HepG2 (cell line): ENCODE results near the gene FFAR1. TPM values are rescaled to one million over a fixed set of nuclear protein-coding genes. Genes with fewer than 3 reads are reported as not detected.

Source experiments
- ATAC-seq: fragments of 200-7000 bp; cut with Tn5 transposase; 3 replicates; pipeline ENCODE4 v1.9.1; 2020; ENCODE audit warnings: mild to moderate bottlenecking, moderate library complexity
- BruUV-seq: library from RNA; stranded (reverse); fragments of 400-500 nt; replicated peaks from 2 replicates; lab custom pipeline; 2021; lab: Mats Ljungman, UMichigan
- CTCF ChIA-PET: fragments of 300-600 bp; formaldehyde crosslinking; extraction: SDS; loops from one replicate; lab custom pipeline; 2021; ENCODE audit warnings: low total read pairs, inconsistent platforms, low intra/inter-chr PET ratio; lab: Yijun Ruan, JAX
- POLR2A ChIA-PET: fragments of 350-600 bp; sonication (Branson Sonifier 250); formaldehyde crosslinking; loops from one replicate; lab custom pipeline; 2020; ENCODE audit warnings: antibody characterized with exemption, inconsistent platforms; lab: Yijun Ruan, JAX
- DNase-seq: peaks from one replicate; pipeline ENCODE4 v3.0.0-alpha.2; 2015; ENCODE audit warnings: low spot score
- FAIRE-seq: peaks from 3 replicates; lab custom pipeline; 2011; peaks lifted over from hg19 to GRCh38; lab: Jason Lieb, UNC
- H2AFZ ChIP-seq: one replicate; pipeline ENCODE4 v1.6.1; 2011; ENCODE audit warnings: low read length, inconsistent platforms
- H3K27ac ChIP-seq: fragments of 300-600 bp; 3 replicates; pipeline ENCODE4 v1.8.0; 2011; ENCODE audit warnings: mixed run types, mild to moderate bottlenecking, mixed read lengths, low read length, inconsistent platforms; ENCODE audit not compliant: insufficient read depth; ENCODE audit errors: extremely low read length
- H3K27me3 ChIP-seq, 2 experiments: fragments of 200-600 bp in 1 of 2; 2 replicates in 1 of 2; 3 replicates in 1 of 2; pipeline versions ENCODE4 v1.6.0 to v1.8.0; 2011; ENCODE audit warnings: low read length in 2 of 2, mild to moderate bottlenecking in 2 of 2, moderate library complexity in 2 of 2, inconsistent platforms in 1 of 2; ENCODE audit not compliant: insufficient read depth in 2 of 2, control insufficient read depth in 1 of 2
- H3K36me3 ChIP-seq, 2 experiments: fragments of 200-600 bp in 1 of 2; replicated peaks in 1 of 2; 2 replicates in 1 of 2; 3 replicates in 1 of 2; pipeline versions ENCODE4 v1.5.1 to v1.8.0; 2011; ENCODE audit warnings: low read length in 2 of 2, inconsistent platforms in 1 of 2; ENCODE audit not compliant: insufficient read depth in 2 of 2, control insufficient read depth in 1 of 2
- H3K4me1 ChIP-seq: 2 replicates; pipeline ENCODE4 v1.5.1; 2012; ENCODE audit warnings: low read length, inconsistent platforms; ENCODE audit not compliant: insufficient read depth
- H3K4me2 ChIP-seq: 2 replicates; pipeline ENCODE4 v1.6.0; 2011; ENCODE audit warnings: low read depth, low read length, inconsistent platforms
- H3K4me3 ChIP-seq, 3 experiments: fragments of 200-600 bp in 1 of 3; sonication (generic), shearing (Covaris generic) in 1 of 3; replicated peaks in 1 of 3; 2 replicates each; pipeline ENCODE4 v1.5.1; 2011 to 2016; ENCODE audit warnings: low read length in 3 of 3, inconsistent platforms in 2 of 3, low read depth in 2 of 3, mild to moderate bottlenecking in 2 of 3, control low read depth in 1 of 3, mixed read lengths in 1 of 3; ENCODE audit not compliant: insufficient read depth in 1 of 3
- H3K79me2 ChIP-seq: one replicate; pipeline ENCODE4 v1.6.1; 2011; ENCODE audit warnings: low read length, inconsistent platforms; ENCODE audit not compliant: insufficient read depth
- H3K9ac ChIP-seq: 2 replicates; pipeline ENCODE4 v1.6.0; 2011; ENCODE audit warnings: mild to moderate bottlenecking, low read depth, low read length, inconsistent platforms; ENCODE audit not compliant: insufficient read depth
- H3K9me3 ChIP-seq: 2 replicates; pipeline ENCODE4 v1.5.1; 2012; ENCODE audit warnings: mild to moderate bottlenecking, low read length
- H4K20me1 ChIP-seq: 2 replicates; pipeline ENCODE4 v1.6.0; 2011; ENCODE audit warnings: inconsistent platforms, mild to moderate bottlenecking, low read length, moderate library complexity; ENCODE audit not compliant: insufficient read depth
- ATF7 ChIP-seq, 2 experiments: fragments of 450-650 bp in 1 of 2; sonication (generic) in 1 of 2; formaldehyde crosslinking in 1 of 2; IDR thresholded peaks; 2 replicates each; pipeline versions ENCODE4 v1.4.0 to v1.6.1; 2016 to 2020; ENCODE audit warnings: antibody characterized with exemption in 1 of 2, mild to moderate bottlenecking in 1 of 2, missing genetic modification reagents in 1 of 2
- CEBPB ChIP-seq: IDR thresholded peaks from 2 replicates; pipeline ENCODE4 v1.6.1; 2011; ENCODE audit warnings: low read depth, low read length, improper control_type of control experiment, borderline replicate concordance
- CEBPG ChIP-seq: IDR thresholded peaks from 2 replicates; pipeline ENCODE4 v1.6.1; 2016
- CREB1 ChIP-seq, 2 experiments: fragments of 450-650 bp in 1 of 2; IDR thresholded peaks; 2 replicates each; pipeline ENCODE4 v1.6.1; 2016 to 2017; ENCODE audit warnings: control low read depth in 1 of 2, mild to moderate bottlenecking in 1 of 2, missing compliant biosample characterization in 1 of 2, missing genetic modification characterization in 1 of 2
- HNRNPH1 ChIP-seq: fragments of 200-400 bp; formaldehyde crosslinking; optimal IDR thresholded peaks from 2 replicates; pipeline ENCODE3; 2017; ENCODE audit warnings: mild to moderate bottlenecking, low read depth, low read length
- MTA3 ChIP-seq: sonication (generic); formaldehyde crosslinking; IDR thresholded peaks from 2 replicates; pipeline ENCODE4 v1.4.0; 2020; ENCODE audit warnings: missing genetic modification reagents
- NFIB ChIP-seq: sonication (generic); formaldehyde crosslinking; IDR thresholded peaks from 2 replicates; pipeline ENCODE4 v1.9.0; 2021; ENCODE audit warnings: missing genetic modification reagents, mild to moderate bottlenecking, borderline replicate concordance
- POLR2AphosphoS5 ChIP-seq: IDR thresholded peaks from 2 replicates; pipeline ENCODE4 v1.6.1; 2012; ENCODE audit warnings: low read depth, low read length
- SP140L ChIP-seq: sonication (generic); formaldehyde crosslinking; IDR thresholded peaks from 2 replicates; pipeline ENCODE4 v1.4.0; 2020; ENCODE audit warnings: missing genetic modification reagents, borderline replicate concordance
- ZNF124 ChIP-seq: sonication (generic); formaldehyde crosslinking; IDR thresholded peaks from 2 replicates; pipeline ENCODE4 v1.4.0; 2020; ENCODE audit warnings: missing genetic modification reagents
- ZNF7 ChIP-seq: IDR thresholded peaks from 2 replicates; pipeline ENCODE4 v1.6.1; 2016; ENCODE audit warnings: missing biosample characterization, missing genetic modification reagents
- ZNF780A ChIP-seq: sonication (generic); formaldehyde crosslinking; IDR thresholded peaks from 2 replicates; pipeline ENCODE4 v1.8.0; 2022; ENCODE audit warnings: mild to moderate bottlenecking, missing genetic modification reagents, moderate library complexity
- WGBS: methylation state at CpG from one replicate; pipeline ENCODE4 v1.1.6; 2017; ENCODE audit warnings: low lambda C conversion rate; 5-methylcytosine and 5-hydroxymethylcytosine counted together
- in situ Hi-C: cut with HindIII; loops from 2 replicates; pipeline ENCODE4 v1.10.0; 2017; ENCODE audit warnings: low pct_unique_long_range_greater_than_20kb; ENCODE audit not compliant: extremely low pct_ligation_motif_present
- intact Hi-C: fragments of 100-400 bp; cut with micrococcal nuclease; formaldehyde crosslinking; loops from one replicate; pipeline ENCODE4 v1.10.0; 2022; ENCODE audit not compliant: unreplicated experiment
- polyA plus RNA-seq, 8 experiments: library from polyadenylated mRNA; depleted of rRNA in 3 of 8; stranded (reverse) in 7 of 8; unstranded in 1 of 8; fragments of >200 nt; fragmentation: Illumina TruSeq in 4 of 8; extraction: Trizol in 4 of 8; gene quantifications; 2 replicates each; pipeline versions ENCODE4 v1.2.1 to v1.2.3, GENCODE V29; 2011 to 2016; ENCODE audit warnings: low read depth in 4 of 8, missing spikeins in 1 of 8, mixed read lengths in 1 of 8; ENCODE audit not compliant: insufficient read depth in 1 of 8
- total RNA-seq, 5 experiments: library from RNA; depleted of rRNA; stranded (reverse); fragments of >200 nt; fragmentation: Illumina TruSeq; extraction: Trizol; gene quantifications; 2 replicates each; pipeline ENCODE4 v1.2.3, GENCODE V29; 2016; ENCODE audit warnings: low read depth in 1 of 5
- TF ChIP-seq, protein P1 (sequence below): fragments of 450-650 bp; IDR thresholded peaks from 2 replicates; pipeline ENCODE4 v1.6.1; 2017; ENCODE audit warnings: mild to moderate bottlenecking

FFAR1 gene
- total and polyA plus RNA-seq, 2 of the 13 experiments (the other 11 are each of a cell fraction or from before 2014, with no cell fraction given), result not detected

DNA sequence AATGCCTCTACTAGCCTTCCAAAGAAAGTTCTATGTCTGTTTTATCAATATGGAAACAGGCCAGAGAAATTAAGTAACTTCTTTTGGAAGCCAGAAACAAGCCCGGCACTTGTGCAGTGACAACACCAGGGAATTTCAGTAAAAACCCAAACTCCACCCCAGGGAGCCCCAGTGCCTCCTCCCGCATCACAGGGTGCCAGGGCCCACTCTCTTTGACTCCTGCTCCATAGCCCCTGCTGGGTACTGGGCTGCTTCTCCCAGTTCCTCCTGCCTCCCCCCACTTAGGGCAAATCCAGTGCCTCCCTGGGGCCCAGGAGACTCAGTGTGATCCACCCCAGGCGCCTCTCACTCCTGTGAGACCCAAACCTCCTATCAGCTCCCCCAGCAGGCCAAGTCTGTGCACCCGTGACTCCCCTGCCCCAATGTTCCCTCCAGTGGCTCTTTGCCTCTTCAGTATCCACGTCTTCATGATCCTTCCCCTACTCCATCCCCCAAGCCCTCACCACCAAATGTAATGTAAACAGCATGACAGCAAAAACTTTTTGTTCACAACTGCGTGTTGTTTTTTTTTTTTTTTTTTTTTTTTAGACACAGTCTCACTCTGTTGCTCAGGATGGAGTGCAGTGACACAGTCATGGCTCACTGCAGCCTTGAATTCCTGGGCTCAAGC lies 8.2 kb downstream of the FFAR1 start:
- FAIRE-seq (no peak), DNase-seq (no peak), ATAC-seq (no peak)
- H3K27ac ChIP-seq, result no peak overlapping the region
- no peak overlapping the region for H3K9ac ChIP-seq
- H3K27me3 ChIP-seq, result no peaks in the 10 kb centered on the region; a peak in 1 of 5 replicates
- H3K9me3 ChIP-seq, result no peaks in the 10 kb centered on the region
- H3K79me2 ChIP-seq, result no peaks in the 10 kb centered on the region
- 55% methylated on average over 5 of the region's 6 CpGs for WGBS
- ChIA-PET POLR2A (no interaction called here), CTCF (no interaction called here)
- no peak for TF ChIP-seq MTA3
- no peak for TF ChIP-seq HNRNPH1
- TF ChIP-seq ZNF7, result no peak
- no TSS peak for BruUV-seq
- no peak overlapping the region for H3K4me2 ChIP-seq
- H4K20me1 ChIP-seq, result no peaks in the 10 kb centered on the region
- no peak overlapping the region for H3K4me3 ChIP-seq
- intact Hi-C loops (no loop called here), in situ Hi-C loops (no loop called here)
- peaks cover 54% of the 10 kb centered on the region for H3K4me1 ChIP-seq
- no peak overlapping the region for H2AFZ ChIP-seq
- no peaks in the 10 kb centered on the region for H3K36me3 ChIP-seq

DNA sequence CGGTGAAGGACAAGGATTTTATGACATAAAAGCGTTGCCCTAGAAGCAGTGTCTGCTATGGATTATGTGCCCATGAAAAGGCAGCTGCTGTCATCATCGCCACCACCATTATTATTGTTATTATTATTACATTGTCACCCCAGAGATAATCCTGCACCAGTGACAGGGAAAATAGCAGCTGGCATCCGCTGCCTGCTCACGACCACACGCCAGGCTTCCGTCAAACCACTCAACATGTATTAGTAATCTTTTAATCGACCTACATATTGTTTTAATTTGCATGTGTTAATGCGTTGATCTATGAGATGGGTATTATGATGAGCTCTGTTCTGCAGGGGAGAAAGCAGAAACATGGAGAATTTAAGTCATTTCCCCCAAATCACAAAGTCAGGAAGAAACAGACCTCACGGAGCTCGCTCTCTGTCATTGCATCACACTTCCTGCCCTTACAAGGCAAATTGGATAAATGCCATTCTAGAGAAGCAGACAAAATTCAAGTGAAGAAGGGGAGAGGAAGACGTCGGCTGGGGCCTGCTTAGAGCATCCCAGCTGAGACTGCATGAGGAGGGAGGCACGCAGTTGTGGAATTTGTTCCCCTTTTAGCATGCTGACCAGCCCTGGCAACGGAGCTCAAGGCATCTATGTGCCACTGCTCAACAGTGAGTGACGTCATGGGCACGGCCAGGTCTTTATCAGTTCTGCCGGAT lies 10.3 kb downstream of the FFAR1 start, which contains the start of gene FFAR3:
Gene FFAR3 (plus strand): TSS at position 594 of the 707 bp plus-strand sequence. CDS start 431 bp downstream, outside the sequence.
- in situ Hi-C loops (no loop called here), intact Hi-C loops (no loop called here)
- Histone ChIP-seq H3K4me3 (no peak within 1 kb of the TSS), H3K9ac (no peak within 1 kb of the TSS), H3K9me3 (no peaks in the 10 kb centered on the region), H3K4me1 (peaks cover 48% of the 10 kb centered on the region), H2AFZ (no peak within 1 kb of the TSS), H3K4me2 (no peak within 1 kb of the TSS), H3K27me3 (peaks cover 6 to 17% of the 10 kb centered on the region in 2 experiments; a peak in 4 of 5 replicates), H3K79me2 (no peaks in the 10 kb centered on the region), H3K27ac (no peak within 1 kb of the TSS), H4K20me1 (no peaks in the 10 kb centered on the region), H3K36me3 (no peaks in the 10 kb centered on the region)
- no peak for DNase-seq
- TF ChIP-seq POLR2AphosphoS5 (no peak), SP140L (CRISPR knock-in tag) (no peak), ZNF124 (CRISPR knock-in tag) (no peak), ZNF780A (CRISPR knock-in tag) (no peak), CEBPG (CRISPR knock-in tag) (peak; percentile 40; the same call in 1 of the 2 replicates), ATF7 (IDR thresholded peaks at IDR 0.05) (peak; percentile 86), ATF7 (CRISPR knock-in tag; IDR thresholded peaks at IDR 0.05) (no peak), CREB1 (IDR thresholded peaks at IDR 0.05) (peak; percentile 86), CREB1 (CRISPR knock-in tag; IDR thresholded peaks at IDR 0.05) (no peak), NFIB (no peak), CEBPB (peak; percentile 30; the same call in 1 of the 2 replicates)
- TF ChIP-seq, protein P1, sequence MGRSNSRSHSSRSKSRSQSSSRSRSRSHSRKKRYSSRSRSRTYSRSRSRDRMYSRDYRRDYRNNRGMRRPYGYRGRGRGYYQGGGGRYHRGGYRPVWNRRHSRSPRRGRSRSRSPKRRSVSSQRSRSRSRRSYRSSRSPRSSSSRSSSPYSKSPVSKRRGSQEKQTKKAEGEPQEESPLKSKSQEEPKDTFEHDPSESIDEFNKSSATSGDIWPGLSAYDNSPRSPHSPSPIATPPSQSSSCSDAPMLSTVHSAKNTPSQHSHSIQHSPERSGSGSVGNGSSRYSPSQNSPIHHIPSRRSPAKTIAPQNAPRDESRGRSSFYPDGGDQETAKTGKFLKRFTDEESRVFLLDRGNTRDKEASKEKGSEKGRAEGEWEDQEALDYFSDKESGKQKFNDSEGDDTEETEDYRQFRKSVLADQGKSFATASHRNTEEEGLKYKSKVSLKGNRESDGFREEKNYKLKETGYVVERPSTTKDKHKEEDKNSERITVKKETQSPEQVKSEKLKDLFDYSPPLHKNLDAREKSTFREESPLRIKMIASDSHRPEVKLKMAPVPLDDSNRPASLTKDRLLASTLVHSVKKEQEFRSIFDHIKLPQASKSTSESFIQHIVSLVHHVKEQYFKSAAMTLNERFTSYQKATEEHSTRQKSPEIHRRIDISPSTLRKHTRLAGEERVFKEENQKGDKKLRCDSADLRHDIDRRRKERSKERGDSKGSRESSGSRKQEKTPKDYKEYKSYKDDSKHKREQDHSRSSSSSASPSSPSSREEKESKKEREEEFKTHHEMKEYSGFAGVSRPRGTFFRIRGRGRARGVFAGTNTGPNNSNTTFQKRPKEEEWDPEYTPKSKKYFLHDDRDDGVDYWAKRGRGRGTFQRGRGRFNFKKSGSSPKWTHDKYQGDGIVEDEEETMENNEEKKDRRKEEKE, result no peak
- ChIA-PET POLR2A (no interaction called here), CTCF (no interaction called here)
- no TSS peak for BruUV-seq
- no peak for ATAC-seq
- WGBS, result 56% methylated on average over 14 of the region's 18 CpGs
- FAIRE-seq, result no peak
